Small intestine (tissue), 7 donors: ENCODE data around the gene RAPGEF1. TPM values are rescaled to one million over a fixed set of nuclear protein-coding genes. Genes with fewer than 3 reads are reported as not detected.
A peak's percentile ranks its signal among the peaks of the same experiment; 100 is the strongest.

Experiments
- DNase-seq, 2 donors: peaks; one replicate each; pipeline versions ENCODE4 v3.0.0 to v3.0.0-alpha.2; 2013
- FAIRE-seq: peaks from 2 replicates; lab custom pipeline; 2012; peaks lifted over from hg19 to GRCh38; lab: Jason Lieb, UNC
- H3K27ac ChIP-seq, 3 donors: one replicate each; pipeline ENCODE4 v1.5.1; 2013; ENCODE audit warnings: low read length in 2 of 3, mild to moderate bottlenecking in 2 of 3, control low read depth in 1 of 3, inconsistent platforms in 1 of 3, low read depth in 1 of 3, moderate library complexity in 1 of 3
- H3K27me3 ChIP-seq, 3 donors: one replicate each; pipeline ENCODE4 v1.6.1; 2013; ENCODE audit warnings: low read length in 3 of 3, inconsistent platforms in 1 of 3; ENCODE audit not compliant: control insufficient read depth in 3 of 3, insufficient read depth in 3 of 3
- H3K36me3 ChIP-seq, 3 donors: one replicate each; pipeline ENCODE4 v1.6.1; 2013; ENCODE audit warnings: low read length in 3 of 3, inconsistent platforms in 1 of 3, low read depth in 1 of 3, mild to moderate bottlenecking in 1 of 3, moderate library complexity in 1 of 3; ENCODE audit not compliant: control insufficient read depth in 3 of 3, insufficient read depth in 2 of 3
- H3K4me1 ChIP-seq, 3 donors: one replicate each; pipeline ENCODE4 v1.6.1; 2013; ENCODE audit warnings: low read length in 2 of 3, inconsistent platforms in 1 of 3, low read depth in 1 of 3, mild to moderate bottlenecking in 1 of 3, moderate library complexity in 1 of 3; ENCODE audit not compliant: control insufficient read depth in 3 of 3, insufficient read depth in 2 of 3
- H3K4me3 ChIP-seq, 3 donors: one replicate each; pipeline ENCODE4 v1.5.1; 2013; ENCODE audit warnings: low read length in 3 of 3, control low read depth in 1 of 3, inconsistent platforms in 1 of 3, low read depth in 1 of 3, mild to moderate bottlenecking in 1 of 3, moderate library complexity in 1 of 3
- H3K9me3 ChIP-seq, 2 donors: one replicate each; pipeline ENCODE4 v1.6.1; 2013; ENCODE audit warnings: low read depth in 1 of 2, low read length in 1 of 2; ENCODE audit not compliant: control insufficient read depth in 2 of 2, insufficient read depth in 1 of 2
- WGBS, 3 donors: extraction: QIAGEN DNeasy Blood & Tissue Kit; methylation state at CpG; one replicate each; pipeline ENCODE4 v1.1.7; 2013; 5-methylcytosine and 5-hydroxymethylcytosine counted together
- polyA plus RNA-seq, 4 donors: library from polyadenylated mRNA; stranded (reverse) in 3 of 4; unstranded in 1 of 4; fragments of 200-250 nt in 3 of 4; fragments of 120-200 nt in 1 of 4; gene quantifications; one replicate each; pipeline versions ENCODE4 v1.2.1 to v1.2.3, GENCODE V29; 2013
- donor health status: healthy with polysubstance abuse.
- donor health status: control.
- donor health status: control.
- donor health status: Bipolar disorder and iron deficiency.
- donor health status: healthy.

RAPGEF1 gene
- polyA plus RNA-seq, 4 donors: 15.4 to 43.4 (median 21.2) TPM

GRCh38 chr9:131728961-131729360, 10.9 kb downstream of the RAPGEF1 start:
- Histone ChIP-seq H3K27me3 (no peaks in the 10 kb centered on the region), H3K9me3 (no peaks in the 10 kb centered on the region), H3K27ac (peak overlapping the region; percentile 43 to 81 (median 60)), H3K4me1 (peaks cover 10 to 46% (median 26%) of the 10 kb centered on the region in 3 donors), H3K4me3 (no peak overlapping the region), H3K36me3 (peaks cover 0 to 7% (median 0%) of the 10 kb centered on the region in 3 donors)
- FAIRE-seq (no peak), DNase-seq (no peak)
- WGBS, 3 donors: 4 to 32% (median 10%) methylated on average over 3 of the region's 3 CpGs

GRCh38 chr9:131728546-131728910, 11.3 kb downstream of the RAPGEF1 start:
- DNase-seq (no peak), FAIRE-seq (no peak)
- H3K27ac ChIP-seq: peak overlapping the region; percentile 43 to 81 (median 60)
- no peaks in the 10 kb centered on the region for H3K27me3 ChIP-seq
- peaks cover 0 to 7% (median 0%) of the 10 kb centered on the region in 3 donors for H3K36me3 ChIP-seq
- H3K4me3 ChIP-seq: no peak overlapping the region
- no peaks in the 10 kb centered on the region for H3K9me3 ChIP-seq
- WGBS, 3 donors: 32 to 48% (median 43%) methylated on average over 4 of the region's 4 CpGs
- H3K4me1 ChIP-seq: peaks cover 10 to 41% (median 25%) of the 10 kb centered on the region in 3 donors

GRCh38 chr9:131727795-131728545, 11.9 kb downstream of the RAPGEF1 start:
- Histone ChIP-seq H3K36me3 (peaks cover 0 to 5% (median 0%) of the 10 kb centered on the region in 3 donors), H3K27me3 (no peaks in the 10 kb centered on the region), H3K9me3 (no peaks in the 10 kb centered on the region), H3K4me3 (no peak overlapping the region), H3K27ac (peak overlapping the region; percentile 43 to 80 (median 60)), H3K4me1 (peaks cover 10 to 40% (median 21%) of the 10 kb centered on the region in 3 donors)
- DNase-seq: no peak
- FAIRE-seq: no peak
- 50 to 54% (median 51%) methylated on average over 5 of the region's 5 CpGs for WGBS, 3 donors

GRCh38 chr9:131727184-131727759, 12.6 kb downstream of the RAPGEF1 start:
- H3K27ac ChIP-seq: peak overlapping the region; percentile 12 to 80 (median 43)
- FAIRE-seq (no peak), DNase-seq (peak; percentile 71 to 76)
- no peaks in the 10 kb centered on the region for H3K27me3 ChIP-seq
- WGBS, 3 donors: 46 to 60% (median 53%) methylated on average over 7 of the region's 7 CpGs
- peaks cover 0 to 7% (median 0%) of the 10 kb centered on the region in 3 donors for H3K36me3 ChIP-seq
- no peak overlapping the region for H3K4me3 ChIP-seq
- no peaks in the 10 kb centered on the region for H3K9me3 ChIP-seq
- peaks cover 10 to 37% (median 21%) of the 10 kb centered on the region in 3 donors for H3K4me1 ChIP-seq

- no peaks in the 10 kb centered on the region for H3K27me3 ChIP-seq
- no peaks in the 10 kb centered on the region for H3K9me3 ChIP-seq
- 65 to 93% (median 76%) methylated on average over 2 of the region's 2 CpGs for WGBS, 3 donors
- no peak for DNase-seq
- no peak overlapping the region for H3K4me3 ChIP-seq
- no peak for FAIRE-seq
- H3K27ac ChIP-seq: peak overlapping the region in 1 of 3 donors; percentile 60
- H3K4me1 ChIP-seq: peaks cover 10 to 26% (median 11%) of the 10 kb centered on the region in 3 donors
- H3K36me3 ChIP-seq: peaks cover 0 to 20% (median 0%) of the 10 kb centered on the region in 3 donors
These were observed 15.2 kb downstream of the RAPGEF1 start for GRCh38 chr9:131724683-131725082.

DNA sequence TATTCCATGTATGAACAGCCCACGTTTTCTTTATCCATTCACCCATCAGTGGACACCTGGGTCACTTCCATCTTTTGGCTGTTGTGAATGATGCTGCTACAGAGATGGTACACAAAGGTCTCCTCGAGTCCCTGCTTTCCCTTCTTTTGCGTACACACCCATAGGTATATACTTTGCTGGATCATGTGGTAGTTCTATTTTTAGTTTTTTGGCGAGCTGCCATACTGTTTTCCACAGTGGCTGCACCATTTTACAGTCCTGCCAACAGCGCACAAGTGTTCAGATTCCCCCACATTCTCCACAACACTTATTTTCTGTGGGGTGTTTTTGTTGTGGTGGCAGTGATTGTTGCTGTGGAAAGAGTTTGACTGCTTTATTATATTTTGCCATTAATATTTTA, 16.2 kb downstream of the RAPGEF1 start:
- H3K4me1 ChIP-seq: peaks cover 9 to 26% (median 11%) of the 10 kb centered on the region in 3 donors

GRCh38 chr9:131722255-131722654, 17.6 kb downstream of the RAPGEF1 start:
- H3K4me1 ChIP-seq: peaks cover 5 to 23% (median 6%) of the 10 kb centered on the region in 3 donors
- H3K27ac ChIP-seq: no peak overlapping the region
- H3K4me3 ChIP-seq: no peak overlapping the region
- DNase-seq (no peak), FAIRE-seq (no peak)
- WGBS, 3 donors: 72 to 80% (median 77%) methylated on average over 8 of the region's 8 CpGs
- peaks cover 0 to 25% (median 0%) of the 10 kb centered on the region in 3 donors for H3K36me3 ChIP-seq
- H3K27me3 ChIP-seq: no peaks in the 10 kb centered on the region
- no peaks in the 10 kb centered on the region for H3K9me3 ChIP-seq

More for the DNA sequence above, 16.2 kb downstream of the RAPGEF1 start:
- Histone ChIP-seq H3K27me3 (no peaks in the 10 kb centered on the region), H3K27ac (no peak overlapping the region), H3K36me3 (peaks cover 0 to 20% (median 0%) of the 10 kb centered on the region in 3 donors), H3K9me3 (no peaks in the 10 kb centered on the region), H3K4me3 (no peak overlapping the region)
- WGBS, 3 donors: 75 to 79% (median 76%) methylated on average over 5 of the region's 5 CpGs
- FAIRE-seq (no peak), DNase-seq (no peak)

DNA sequence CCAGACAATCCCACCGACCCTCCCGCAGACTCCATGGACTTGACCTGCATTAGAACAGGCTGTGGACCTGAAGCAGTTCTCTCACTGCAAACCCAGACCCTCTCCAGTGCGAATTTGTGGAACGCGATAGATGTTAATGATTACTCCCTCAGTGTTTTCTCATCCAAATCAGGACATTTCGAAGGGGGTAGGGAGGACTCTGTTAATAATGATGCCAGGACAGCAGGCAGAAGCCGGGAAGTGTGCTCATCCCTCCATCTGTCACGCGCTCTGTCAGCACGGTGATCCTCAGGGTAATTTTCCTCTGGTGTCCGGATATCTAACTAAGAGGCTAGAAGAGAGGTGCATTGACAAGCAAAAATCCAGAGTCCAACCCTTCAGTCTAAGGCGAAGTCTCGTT, 18.8 kb downstream of the RAPGEF1 start:
- no peak for DNase-seq
- H3K36me3 ChIP-seq: peaks cover 0 to 32% (median 0%) of the 10 kb centered on the region in 3 donors
- 92 to 96% (median 94%) methylated on average over 13 of the region's 13 CpGs for WGBS, 3 donors
- H3K27me3 ChIP-seq: no peaks in the 10 kb centered on the region
- FAIRE-seq: no peak
- peaks cover 0 to 14% (median 3%) of the 10 kb centered on the region in 3 donors for H3K4me1 ChIP-seq
- no peak overlapping the region for H3K4me3 ChIP-seq
- no peak overlapping the region for H3K27ac ChIP-seq
- H3K9me3 ChIP-seq: no peaks in the 10 kb centered on the region
